Keratinocyte (primary cell): ENCODE data around the gene MMRN2. TPM values are rescaled to one million over a fixed set of nuclear protein-coding genes. Genes with fewer than 3 reads are reported as not detected.
A peak's percentile ranks its signal among the peaks of the same experiment; 100 is the strongest.

Experiments
- DNase-seq: peaks from one replicate; pipeline ENCODE4 v3.0.0-alpha.2; 2011; ENCODE audit warnings: low read depth, missing footprints, low spot score
- FAIRE-seq: peaks from 2 replicates; lab custom pipeline; 2011; peaks lifted over from hg19 to GRCh38; lab: Jason Lieb, UNC
- H2AFZ ChIP-seq: 2 replicates; pipeline ENCODE4 v1.6.0; 2012; ENCODE audit warnings: low read length, control low read depth, inconsistent platforms; ENCODE audit not compliant: control insufficient read depth
- H3K27ac ChIP-seq: 2 replicates; pipeline ENCODE4 v1.5.1; 2011; ENCODE audit warnings: low read length; ENCODE audit not compliant: control insufficient read depth, insufficient read depth
- H3K27me3 ChIP-seq: 3 replicates; pipeline ENCODE4 v1.6.0; 2011; ENCODE audit warnings: low read length; ENCODE audit not compliant: control insufficient read depth, insufficient read depth; ENCODE audit errors: extremely low read depth
- H3K36me3 ChIP-seq, 2 experiments: 2 replicates in 1 of 2; 3 replicates in 1 of 2; pipeline ENCODE4 v1.5.1; 2011; ENCODE audit warnings: low read length in 2 of 2, mild to moderate bottlenecking in 1 of 2; ENCODE audit not compliant: control insufficient read depth in 2 of 2, insufficient read depth in 2 of 2; ENCODE audit errors: extremely low read depth in 1 of 2
- H3K4me1 ChIP-seq: 3 replicates; pipeline ENCODE4 v1.5.1; 2011; ENCODE audit warnings: low read length; ENCODE audit not compliant: control insufficient read depth, insufficient read depth; ENCODE audit errors: extremely low read depth
- H3K4me2 ChIP-seq: 3 replicates; pipeline ENCODE4 v1.6.0; 2011; ENCODE audit warnings: low read depth, low read length; ENCODE audit not compliant: control insufficient read depth, insufficient read depth; ENCODE audit errors: extremely low read depth
- H3K4me3 ChIP-seq, 3 experiments: fragments of 200-600 bp in 1 of 3; sonication (generic) in 1 of 3; 2 replicates in 2 of 3; 3 replicates in 1 of 3; pipeline ENCODE4 v1.5.1; 2011 to 2016; ENCODE audit warnings: low read length in 3 of 3, mild to moderate bottlenecking in 3 of 3, control low read depth in 2 of 3, inconsistent platforms in 1 of 3, low read depth in 1 of 3, mixed read lengths in 1 of 3, mixed run types in 1 of 3, moderate library complexity in 1 of 3; ENCODE audit not compliant: control insufficient read depth in 2 of 3, insufficient read depth in 2 of 3; ENCODE audit errors: extremely low read depth in 1 of 3
- H3K79me2 ChIP-seq: 2 replicates; pipeline ENCODE4 v1.6.0; 2012; ENCODE audit warnings: low read length; ENCODE audit not compliant: control insufficient read depth, insufficient read depth
- H3K9ac ChIP-seq: 3 replicates; pipeline ENCODE4 v1.6.0; 2011; ENCODE audit warnings: low read length; ENCODE audit not compliant: control insufficient read depth, insufficient read depth; ENCODE audit errors: extremely low read depth
- H3K9me1 ChIP-seq: 3 replicates; pipeline ENCODE4 v1.6.0; 2011; ENCODE audit warnings: low read length; ENCODE audit not compliant: control insufficient read depth, insufficient read depth; ENCODE audit errors: extremely low read depth
- H3K9me3 ChIP-seq: 2 replicates; pipeline ENCODE4 v1.5.1; 2012; ENCODE audit warnings: low read depth, low read length; ENCODE audit not compliant: control insufficient read depth
- H4K20me1 ChIP-seq: 3 replicates; pipeline ENCODE4 v1.6.0; 2011; ENCODE audit warnings: low read length; ENCODE audit not compliant: control insufficient read depth, insufficient read depth; ENCODE audit errors: extremely low read depth
- EZH2 ChIP-seq: IDR thresholded peaks from one replicate; pipeline ENCODE4 v1.6.1; 2012; ENCODE audit warnings: inconsistent platforms, mild to moderate bottlenecking, low read length, moderate library complexity
- dilution Hi-C: fragments of 300-500 bp; cut with MboI; formaldehyde crosslinking; loops from one replicate; pipeline ENCODE4 v1.7.0; 2020; ENCODE audit warnings: low sequenced_read_pairs; ENCODE audit not compliant: extremely low pct_ligation_motif_present
- polyA plus RNA-seq, 5 experiments: library from polyadenylated mRNA; depleted of rRNA in 3 of 5; stranded (reverse) in 3 of 5; stranded (forward) in 1 of 5; unstranded in 1 of 5; fragments of >200 nt; gene quantifications; 1 replicate in 1 of 5; 2 replicates in 3 of 5; 3 replicates in 1 of 5; pipeline versions ENCODE4 v1.2.1 to v1.2.3, GENCODE V29; 2011 to 2012; ENCODE audit warnings: missing spikeins in 2 of 5, low read depth in 1 of 5, low replicate concordance in 1 of 5
- TF ChIP-seq, protein P1 (sequence below), 3 experiments: IDR thresholded peaks in 1 of 3; conservative IDR thresholded peaks in 1 of 3; optimal IDR thresholded peaks in 1 of 3; 2 replicates in 2 of 3; 3 replicates in 1 of 3; pipeline versions ENCODE3 to v1.5.1; 2011; ENCODE audit warnings: low read length in 3 of 3, mild to moderate bottlenecking in 3 of 3, moderate library complexity in 2 of 3, control low read depth in 1 of 3, inconsistent platforms in 1 of 3; ENCODE audit not compliant: insufficient read depth in 2 of 3; ENCODE audit errors: extremely low read depth in 1 of 3

Gene MMRN2
- polyA plus RNA-seq, 1 donor (not counting 4 experiments of a cell fraction or from before 2014, with no cell fraction given) = 13.8 TPM

DNA sequence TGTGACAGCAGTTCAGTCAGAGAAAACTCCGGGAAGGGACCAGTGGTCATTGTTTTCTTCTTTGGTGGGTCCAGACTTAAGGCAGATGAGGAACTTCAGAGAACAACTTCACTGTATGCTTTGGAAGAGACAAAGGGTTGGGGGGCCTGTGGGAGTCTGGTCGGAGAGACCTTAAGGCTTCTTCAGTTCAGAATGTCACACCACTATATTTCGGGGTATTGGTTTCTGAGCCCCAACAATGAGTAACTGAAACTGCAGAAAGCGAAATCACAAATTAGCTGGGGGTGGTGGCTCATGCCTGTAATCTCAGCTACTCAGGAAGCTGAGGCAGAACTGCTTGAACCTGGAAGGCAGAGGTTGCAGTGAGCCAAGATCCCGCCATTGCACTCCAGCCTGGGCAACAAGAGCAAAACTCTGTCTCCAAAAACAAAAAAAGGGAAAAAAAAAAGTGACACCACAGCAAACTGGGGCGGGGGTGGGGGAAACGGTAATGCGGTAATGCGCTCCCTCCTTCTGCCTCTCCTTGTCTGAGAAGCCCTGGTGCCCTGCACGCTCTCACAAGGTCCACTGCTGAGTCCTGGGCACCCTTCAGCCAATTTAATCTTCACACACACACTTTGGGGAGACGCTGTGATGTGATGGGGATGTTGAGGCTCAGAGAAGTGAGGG lies 8.7 kb upstream of the MMRN2 start:
- TF ChIP-seq, protein P1, sequence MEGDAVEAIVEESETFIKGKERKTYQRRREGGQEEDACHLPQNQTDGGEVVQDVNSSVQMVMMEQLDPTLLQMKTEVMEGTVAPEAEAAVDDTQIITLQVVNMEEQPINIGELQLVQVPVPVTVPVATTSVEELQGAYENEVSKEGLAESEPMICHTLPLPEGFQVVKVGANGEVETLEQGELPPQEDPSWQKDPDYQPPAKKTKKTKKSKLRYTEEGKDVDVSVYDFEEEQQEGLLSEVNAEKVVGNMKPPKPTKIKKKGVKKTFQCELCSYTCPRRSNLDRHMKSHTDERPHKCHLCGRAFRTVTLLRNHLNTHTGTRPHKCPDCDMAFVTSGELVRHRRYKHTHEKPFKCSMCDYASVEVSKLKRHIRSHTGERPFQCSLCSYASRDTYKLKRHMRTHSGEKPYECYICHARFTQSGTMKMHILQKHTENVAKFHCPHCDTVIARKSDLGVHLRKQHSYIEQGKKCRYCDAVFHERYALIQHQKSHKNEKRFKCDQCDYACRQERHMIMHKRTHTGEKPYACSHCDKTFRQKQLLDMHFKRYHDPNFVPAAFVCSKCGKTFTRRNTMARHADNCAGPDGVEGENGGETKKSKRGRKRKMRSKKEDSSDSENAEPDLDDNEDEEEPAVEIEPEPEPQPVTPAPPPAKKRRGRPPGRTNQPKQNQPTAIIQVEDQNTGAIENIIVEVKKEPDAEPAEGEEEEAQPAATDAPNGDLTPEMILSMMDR (optimal IDR thresholded peaks at IDR 0.05 in 1 of 3, IDR thresholded peaks at IDR 0.05 in 1 of 3, conservative IDR thresholded peaks at IDR 0.05 in 1 of 3; ENCODE audit: extremely low read depth in 1 of 3, insufficient read depth in 2 of 3, low read length in 3 of 3) = no peak
- TF ChIP-seq EZH2 = no peak
- no peaks in the 10 kb centered on the region for H3K27me3 ChIP-seq
- FAIRE-seq (peak; percentile 66), DNase-seq (no peak)
- H3K9me3 ChIP-seq = no peaks in the 10 kb centered on the region
- H3K27ac ChIP-seq = peak overlapping the region; percentile 100
- H3K4me3 ChIP-seq = peak overlapping the region in 2 of 3 experiments; percentile 18 to 95
- dilution Hi-C loops = no loop called here
- H3K4me1 ChIP-seq = peaks cover 49% of the 10 kb centered on the region
- peaks cover 2 to 6% of the 10 kb centered on the region in 2 experiments for H3K36me3 ChIP-seq
- H3K9me1 ChIP-seq = peaks cover 2% of the 10 kb centered on the region
- H3K79me2 ChIP-seq = peaks cover 35% of the 10 kb centered on the region
- no peaks in the 10 kb centered on the region for H4K20me1 ChIP-seq
- H3K9ac ChIP-seq = peak overlapping the region; percentile 99
- peak overlapping the region; percentile 89 for H2AFZ ChIP-seq
- H3K4me2 ChIP-seq = peak overlapping the region; percentile 98

DNA sequence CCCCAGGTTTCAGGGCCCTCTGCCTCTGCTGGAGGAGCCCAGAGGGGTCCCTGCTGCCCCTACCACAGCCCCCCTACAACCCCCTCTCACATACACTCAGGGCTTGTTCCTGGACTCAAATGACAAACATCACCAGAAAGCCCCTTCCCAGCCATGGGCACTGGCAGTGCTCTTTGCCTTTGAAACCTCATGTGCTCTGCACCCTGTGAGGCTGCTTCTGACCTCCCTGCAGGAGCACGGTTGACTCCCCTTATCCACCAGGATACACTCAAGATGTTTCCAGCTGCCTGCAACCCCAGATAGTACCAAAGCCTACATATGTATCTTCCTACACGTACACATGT lies 7.4 kb upstream of the MMRN2 start:
- Histone ChIP-seq H3K79me2 (peaks cover 36% of the 10 kb centered on the region), H3K36me3 (peaks cover 2 to 6% of the 10 kb centered on the region in 2 experiments), H3K4me3 (no peak overlapping the region), H3K4me2 (no peak overlapping the region), H3K9ac (no peak overlapping the region), H3K27me3 (no peaks in the 10 kb centered on the region), H3K9me1 (peaks cover 2% of the 10 kb centered on the region), H4K20me1 (no peaks in the 10 kb centered on the region), H3K27ac (no peak overlapping the region), H3K4me1 (peaks cover 51% of the 10 kb centered on the region), H2AFZ (no peak overlapping the region), H3K9me3 (no peaks in the 10 kb centered on the region)
- FAIRE-seq (no peak), DNase-seq (no peak)
- dilution Hi-C loops = no loop called here
- TF ChIP-seq EZH2 = no peak
- TF ChIP-seq, protein P1 (optimal IDR thresholded peaks at IDR 0.05 in 1 of 3, IDR thresholded peaks at IDR 0.05 in 1 of 3, conservative IDR thresholded peaks at IDR 0.05 in 1 of 3; ENCODE audit: extremely low read depth in 1 of 3, insufficient read depth in 2 of 3, low read length in 3 of 3) = no peak
